Natural killer cell treated with Interleukin-12 subunit alpha and Interleukin-12 subunit beta and Interleukin-15 and Interleukin-18, amount 100 ng/mL, for 72 hours (primary cell): Measurements from ENCODE around the gene CCDC83. TPM values are rescaled to one million over a fixed set of nuclear protein-coding genes. Genes with fewer than 3 reads are reported as not detected.

Experiments
- ATAC-seq, 2 donors: fragments of 150-1000 bp; cut with Tn5 transposase in 1 of 2; sonication (Bioruptor Pico), chemical (Tn5 transposase) in 1 of 2; 2 replicates each; pipeline ENCODE4 v1.10.0; 2021
- DNase-seq: peaks from one replicate; pipeline ENCODE4 v3.0.0; 2022; ENCODE audit warnings: low spot score
- H3K27ac Mint-ChIP-seq, 2 donors: 1 replicate in 1 of 2; 2 replicates in 1 of 2; pipeline ENCODE4 v1.8.0; 2022; ENCODE audit warnings: mixed read lengths in 2 of 2, mild to moderate bottlenecking in 1 of 2, moderate library complexity in 1 of 2
- H3K27me3 Mint-ChIP-seq, 2 donors: 1 replicate in 1 of 2; 2 replicates in 1 of 2; pipeline ENCODE4 v1.8.0; 2022; ENCODE audit warnings: mixed read lengths in 2 of 2
- H3K36me3 Mint-ChIP-seq: one replicate; pipeline ENCODE4 v1.8.0; 2022; ENCODE audit warnings: mixed read lengths
- H3K4me1 Mint-ChIP-seq, 2 donors: 1 replicate in 1 of 2; 2 replicates in 1 of 2; pipeline ENCODE4 v1.8.0; 2022; ENCODE audit warnings: low read depth in 2 of 2, mixed read lengths in 2 of 2, mild to moderate bottlenecking in 1 of 2
- H3K4me3 Mint-ChIP-seq: one replicate; pipeline ENCODE4 v1.8.0; 2022; ENCODE audit warnings: mixed read lengths
- H3K9me3 Mint-ChIP-seq: 2 replicates; pipeline ENCODE4 v1.8.0; 2022; ENCODE audit warnings: mixed read lengths
- total RNA-seq, 2 donors: library from RNA; stranded (reverse); gene quantifications; one replicate each; pipeline ENCODE4 v1.2.3, GENCODE V29; 2022

CCDC83 gene
- total RNA-seq, 2 donors from 2014 or later, result not detected

- H3K27me3 Mint-ChIP-seq, result peaks cover 8% of the 10 kb centered on the region in 2 donors
- H3K36me3 Mint-ChIP-seq, result no peaks in the 10 kb centered on the region
- H3K27ac Mint-ChIP-seq, result no peak overlapping the region
Measured at GRCh38 chr11:85875505-85875904, 20.3 kb downstream of the CCDC83 start.

GRCh38 chr11:85884581-85885021 lies 29.4 kb downstream of the CCDC83 start:
- no peak overlapping the region for H3K4me3 Mint-ChIP-seq
- ATAC-seq, result no peak
- DNase-seq, result no peak
- H3K4me1 Mint-ChIP-seq, result no peaks in the 10 kb centered on the region
- no peak overlapping the region for H3K27ac Mint-ChIP-seq
- H3K27me3 Mint-ChIP-seq, result peaks cover 0 to 12% of the 10 kb centered on the region in 2 donors
- H3K36me3 Mint-ChIP-seq, result no peaks in the 10 kb centered on the region
- H3K9me3 Mint-ChIP-seq, result no peaks in the 10 kb centered on the region

More at GRCh38 chr11:85875505-85875904, 20.3 kb downstream of the CCDC83 start:
- no peaks in the 10 kb centered on the region for H3K9me3 Mint-ChIP-seq
- ATAC-seq (no peak), DNase-seq (no peak)
- H3K4me1 Mint-ChIP-seq, result peaks cover 5 to 9% of the 10 kb centered on the region in 2 donors
- no peak overlapping the region for H3K4me3 Mint-ChIP-seq

- no peak for DNase-seq
- ATAC-seq, result no peak
- Mint-ChIP-seq H3K4me1 (no peaks in the 10 kb centered on the region), H3K27me3 (peaks cover 0 to 12% of the 10 kb centered on the region in 2 donors), H3K9me3 (no peaks in the 10 kb centered on the region), H3K4me3 (no peak overlapping the region), H3K27ac (no peak overlapping the region), H3K36me3 (no peaks in the 10 kb centered on the region)
Measured at GRCh38 chr11:85886089-85887056, 31.2 kb downstream of the CCDC83 start.

- H3K4me1 Mint-ChIP-seq, result no peaks in the 10 kb centered on the region
- H3K27me3 Mint-ChIP-seq, result peaks cover 0 to 4% of the 10 kb centered on the region in 2 donors
- H3K36me3 Mint-ChIP-seq, result no peaks in the 10 kb centered on the region
- no peak overlapping the region for H3K4me3 Mint-ChIP-seq
- H3K27ac Mint-ChIP-seq, result no peak overlapping the region
- ATAC-seq, result no peak
- DNase-seq, result no peak
- no peaks in the 10 kb centered on the region for H3K9me3 Mint-ChIP-seq
Measured at GRCh38 chr11:85889108-85889507, 33.9 kb downstream of the CCDC83 start.

GRCh38 chr11:85889676-85890579 lies 34.7 kb downstream of the CCDC83 start:
- H3K36me3 Mint-ChIP-seq, result no peaks in the 10 kb centered on the region
- no peak overlapping the region for H3K27ac Mint-ChIP-seq
- H3K27me3 Mint-ChIP-seq, result peaks cover 0 to 4% of the 10 kb centered on the region in 2 donors
- H3K4me1 Mint-ChIP-seq, result no peaks in the 10 kb centered on the region
- H3K9me3 Mint-ChIP-seq, result no peaks in the 10 kb centered on the region
- DNase-seq (no peak), ATAC-seq (peak in 1 of 2 donors; percentile 48)
- no peak overlapping the region for H3K4me3 Mint-ChIP-seq

- DNase-seq (no peak), ATAC-seq (no peak)
- Mint-ChIP-seq H3K36me3 (no peaks in the 10 kb centered on the region), H3K27me3 (no peaks in the 10 kb centered on the region), H3K4me3 (no peak overlapping the region), H3K9me3 (no peaks in the 10 kb centered on the region), H3K27ac (no peak overlapping the region), H3K4me1 (no peaks in the 10 kb centered on the region)
Measured at GRCh38 chr11:85893395-85893794, 38.2 kb downstream of the CCDC83 start.

- ATAC-seq (no peak), DNase-seq (no peak)
- peaks cover 0 to 2% of the 10 kb centered on the region in 2 donors for H3K27me3 Mint-ChIP-seq
- H3K4me3 Mint-ChIP-seq, result no peak overlapping the region
- H3K9me3 Mint-ChIP-seq, result no peaks in the 10 kb centered on the region
- no peak overlapping the region for H3K27ac Mint-ChIP-seq
- H3K4me1 Mint-ChIP-seq, result no peaks in the 10 kb centered on the region
- no peaks in the 10 kb centered on the region for H3K36me3 Mint-ChIP-seq
Measured at GRCh38 chr11:85896876-85897275, 41.7 kb downstream of the CCDC83 start.

GRCh38 chr11:85898456-85898855 lies 43.3 kb downstream of the CCDC83 start:
- H3K27ac Mint-ChIP-seq, result no peak overlapping the region
- H3K9me3 Mint-ChIP-seq, result no peaks in the 10 kb centered on the region
- DNase-seq, result no peak
- H3K27me3 Mint-ChIP-seq, result peaks cover 0 to 2% of the 10 kb centered on the region in 2 donors
- ATAC-seq, result no peak
- no peaks in the 10 kb centered on the region for H3K36me3 Mint-ChIP-seq
- no peak overlapping the region for H3K4me3 Mint-ChIP-seq
- H3K4me1 Mint-ChIP-seq, result no peaks in the 10 kb centered on the region

GRCh38 chr11:85902353-85902752 lies 47.2 kb downstream of the CCDC83 start:
- H3K9me3 Mint-ChIP-seq, result no peaks in the 10 kb centered on the region
- H3K4me1 Mint-ChIP-seq, result no peaks in the 10 kb centered on the region
- H3K27me3 Mint-ChIP-seq, result peaks cover 0 to 2% of the 10 kb centered on the region in 2 donors
- no peak overlapping the region for H3K27ac Mint-ChIP-seq
- H3K36me3 Mint-ChIP-seq, result no peaks in the 10 kb centered on the region
- no peak for DNase-seq
- no peak for ATAC-seq
- no peak overlapping the region for H3K4me3 Mint-ChIP-seq

- Mint-ChIP-seq H3K27ac (no peak overlapping the region), H3K4me3 (no peak overlapping the region), H3K36me3 (no peaks in the 10 kb centered on the region), H3K9me3 (no peaks in the 10 kb centered on the region), H3K4me1 (no peaks in the 10 kb centered on the region), H3K27me3 (peaks cover 0 to 2% of the 10 kb centered on the region in 2 donors)
- DNase-seq, result no peak
- ATAC-seq, result no peak
Measured at GRCh38 chr11:85903406-85903805, 48.2 kb downstream of the CCDC83 start.

GRCh38 chr11:85903811-85904210 lies 48.6 kb downstream of the CCDC83 start:
- DNase-seq, result no peak
- Mint-ChIP-seq H3K4me3 (no peak overlapping the region), H3K27me3 (peaks cover 0 to 2% of the 10 kb centered on the region in 2 donors), H3K27ac (no peak overlapping the region), H3K9me3 (no peaks in the 10 kb centered on the region), H3K4me1 (no peaks in the 10 kb centered on the region), H3K36me3 (no peaks in the 10 kb centered on the region)
- ATAC-seq, result no peak

GRCh38 chr11:85912414-85912813 lies 57.2 kb downstream of the CCDC83 start:
- no peak overlapping the region for H3K4me3 Mint-ChIP-seq
- ATAC-seq (no peak), DNase-seq (no peak)
- H3K4me1 Mint-ChIP-seq, result peaks cover 0 to 2% of the 10 kb centered on the region in 2 donors
- no peak overlapping the region for H3K27ac Mint-ChIP-seq
- peaks cover 0 to 6% of the 10 kb centered on the region in 2 donors for H3K27me3 Mint-ChIP-seq
- no peaks in the 10 kb centered on the region for H3K9me3 Mint-ChIP-seq
- no peaks in the 10 kb centered on the region for H3K36me3 Mint-ChIP-seq

- no peaks in the 10 kb centered on the region for H3K36me3 Mint-ChIP-seq
- H3K27me3 Mint-ChIP-seq, result peaks cover 0 to 6% of the 10 kb centered on the region in 2 donors
- DNase-seq, result no peak
- H3K4me1 Mint-ChIP-seq, result peaks cover 0 to 2% of the 10 kb centered on the region in 2 donors
- ATAC-seq, result no peak
- H3K4me3 Mint-ChIP-seq, result no peak overlapping the region
- no peaks in the 10 kb centered on the region for H3K9me3 Mint-ChIP-seq
- H3K27ac Mint-ChIP-seq, result no peak overlapping the region
Measured at GRCh38 chr11:85913513-85913912, 58.3 kb downstream of the CCDC83 start.
